Measurements from ENCODE around the gene CAMTA1.

Gene CAMTA1

DNA sequence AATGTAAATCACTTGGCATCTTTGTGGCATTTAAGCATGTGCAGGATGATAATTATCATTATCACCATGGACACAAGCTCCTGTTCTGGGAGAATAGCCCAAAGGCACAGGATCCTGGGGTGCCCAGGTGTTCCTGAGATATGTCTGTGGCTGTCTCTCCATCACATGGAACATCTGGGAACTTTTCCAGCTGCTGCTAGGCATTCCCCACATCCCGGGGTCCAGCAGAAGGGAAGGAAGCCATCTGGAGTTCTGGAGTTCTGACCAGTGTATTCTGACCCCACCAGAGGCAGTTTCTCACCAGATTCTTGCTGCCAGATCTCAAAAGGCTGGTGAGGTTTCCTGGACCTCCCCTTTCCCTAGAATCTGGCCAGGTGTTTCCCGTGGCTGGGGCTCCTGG, 726.1 kb downstream of the CAMTA1 start:
- TF ChIP-seq, protein P1, sequence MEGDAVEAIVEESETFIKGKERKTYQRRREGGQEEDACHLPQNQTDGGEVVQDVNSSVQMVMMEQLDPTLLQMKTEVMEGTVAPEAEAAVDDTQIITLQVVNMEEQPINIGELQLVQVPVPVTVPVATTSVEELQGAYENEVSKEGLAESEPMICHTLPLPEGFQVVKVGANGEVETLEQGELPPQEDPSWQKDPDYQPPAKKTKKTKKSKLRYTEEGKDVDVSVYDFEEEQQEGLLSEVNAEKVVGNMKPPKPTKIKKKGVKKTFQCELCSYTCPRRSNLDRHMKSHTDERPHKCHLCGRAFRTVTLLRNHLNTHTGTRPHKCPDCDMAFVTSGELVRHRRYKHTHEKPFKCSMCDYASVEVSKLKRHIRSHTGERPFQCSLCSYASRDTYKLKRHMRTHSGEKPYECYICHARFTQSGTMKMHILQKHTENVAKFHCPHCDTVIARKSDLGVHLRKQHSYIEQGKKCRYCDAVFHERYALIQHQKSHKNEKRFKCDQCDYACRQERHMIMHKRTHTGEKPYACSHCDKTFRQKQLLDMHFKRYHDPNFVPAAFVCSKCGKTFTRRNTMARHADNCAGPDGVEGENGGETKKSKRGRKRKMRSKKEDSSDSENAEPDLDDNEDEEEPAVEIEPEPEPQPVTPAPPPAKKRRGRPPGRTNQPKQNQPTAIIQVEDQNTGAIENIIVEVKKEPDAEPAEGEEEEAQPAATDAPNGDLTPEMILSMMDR (IDR thresholded peaks at IDR 0.05; ENCODE audit: insufficient read depth, missing control alignments), result no peak
- FAIRE-seq (no peak), DNase-seq (ENCODE audit: insufficient read length, low spot score) (no peak)

DNA sequence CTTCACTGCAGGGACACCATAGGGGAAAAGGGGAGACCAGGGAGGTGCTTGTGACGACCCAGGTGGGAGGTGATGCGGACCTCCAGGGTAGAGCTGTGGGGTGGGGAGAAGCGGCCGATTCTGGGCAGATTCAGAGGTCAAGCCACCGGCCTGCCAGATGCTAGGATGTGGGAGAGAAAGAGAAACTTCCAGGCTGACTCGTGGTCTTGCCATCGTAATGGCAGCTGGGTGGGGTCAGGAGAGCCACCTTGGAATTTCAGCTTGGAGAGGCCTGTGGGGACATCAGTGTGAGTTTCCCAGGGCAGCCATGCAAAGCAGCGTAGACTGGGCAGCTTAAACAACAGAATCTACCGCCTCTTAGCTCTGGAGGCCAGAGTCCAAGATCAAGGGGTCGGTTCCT, 727.8 kb downstream of the CAMTA1 start:
- FAIRE-seq (no peak), DNase-seq (ENCODE audit: insufficient read length, low spot score) (no peak)
- TF ChIP-seq, protein P1 (IDR thresholded peaks at IDR 0.05; ENCODE audit: insufficient read depth, missing control alignments), result no peak

DNA sequence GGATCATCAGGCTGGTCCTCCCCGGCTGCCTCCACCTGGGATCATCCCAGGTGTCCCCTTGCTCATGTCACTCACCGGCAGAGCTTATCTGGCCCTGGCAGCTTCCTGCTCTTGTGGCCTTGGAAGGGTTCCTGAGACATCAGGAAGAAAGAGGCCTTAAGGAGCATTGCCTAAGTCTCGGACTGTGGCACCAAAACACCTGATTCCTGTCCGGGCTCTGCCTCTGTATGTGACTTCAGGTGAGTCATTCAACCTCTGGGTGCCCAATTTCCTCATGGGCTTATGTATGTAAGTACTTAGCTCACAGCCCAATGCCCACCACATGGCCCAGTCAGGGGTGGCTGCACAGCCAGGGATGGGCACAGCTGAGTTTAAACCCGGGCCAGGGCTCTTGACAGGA, 729.9 kb downstream of the CAMTA1 start:
- FAIRE-seq (no peak), DNase-seq (ENCODE audit: insufficient read length, low spot score) (no peak)
- TF ChIP-seq, protein P1 (IDR thresholded peaks at IDR 0.05; ENCODE audit: insufficient read depth, missing control alignments), result no peak

DNA sequence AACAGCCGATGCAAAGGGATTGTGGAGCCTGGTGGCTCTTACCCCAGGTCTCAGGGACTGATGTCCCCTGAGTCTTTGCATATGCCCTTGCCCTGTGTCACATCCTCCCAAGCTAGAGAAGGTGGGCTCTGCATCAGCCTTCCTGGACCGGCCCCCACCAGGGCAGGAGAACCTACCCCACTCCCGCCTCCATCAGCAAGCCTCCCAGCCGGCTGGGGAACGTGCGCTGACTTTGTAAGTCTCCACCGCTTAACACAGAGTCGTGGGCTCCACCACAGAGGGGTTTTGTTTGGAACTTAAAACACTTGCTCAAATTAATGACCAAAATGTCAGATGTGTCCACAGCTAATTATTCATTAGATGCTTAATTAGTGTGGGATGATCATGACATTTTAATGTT, 730.6 kb downstream of the CAMTA1 start:
- DNase-seq (ENCODE audit: insufficient read length, low spot score), result no peak
- FAIRE-seq, result no peak
- TF ChIP-seq, protein P1 (IDR thresholded peaks at IDR 0.05; ENCODE audit: insufficient read depth, missing control alignments), result no peak

DNA sequence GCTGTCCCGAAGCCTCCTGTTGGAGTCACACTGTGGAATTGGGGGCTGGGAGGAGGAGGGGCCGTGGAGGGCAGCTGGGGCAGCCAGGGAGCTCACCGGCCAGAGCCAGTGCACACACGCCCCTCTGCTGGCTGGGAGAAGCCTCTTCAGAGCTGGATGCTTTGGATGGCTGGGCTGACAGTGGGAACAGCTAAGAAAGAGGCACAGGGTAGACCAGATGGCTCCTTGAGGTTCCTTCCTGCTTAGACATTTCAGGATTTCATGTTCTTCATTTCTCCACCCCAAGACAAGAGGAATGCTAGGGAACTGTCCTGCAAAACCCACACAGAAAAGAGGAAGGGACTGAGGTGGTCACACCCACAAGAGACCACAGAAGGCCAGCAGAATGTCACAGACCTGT, 731.1 kb downstream of the CAMTA1 start:
- TF ChIP-seq, protein P1 (IDR thresholded peaks at IDR 0.05; ENCODE audit: insufficient read depth, missing control alignments), result no peak
- FAIRE-seq (no peak), DNase-seq (ENCODE audit: insufficient read length, low spot score) (no peak)

DNA sequence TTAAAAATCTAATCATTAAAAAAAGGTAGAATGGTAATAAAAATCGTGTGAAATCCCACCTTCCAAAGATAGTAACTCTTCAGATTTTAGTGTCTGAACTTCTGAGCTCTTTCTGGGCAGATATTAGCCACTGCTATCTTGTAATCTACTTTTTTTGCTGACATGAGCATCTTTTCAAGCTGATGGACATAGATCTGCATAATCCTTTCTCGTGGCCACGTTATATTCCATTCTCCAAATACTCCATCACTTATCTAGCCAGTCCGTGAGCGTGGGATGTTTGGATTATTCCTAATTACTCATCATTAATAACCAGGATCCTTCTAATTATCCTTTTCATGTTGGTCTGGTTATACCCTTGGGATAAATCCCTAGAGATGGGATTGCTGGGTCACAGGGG, 731.7 kb downstream of the CAMTA1 start:
- FAIRE-seq (no peak), DNase-seq (ENCODE audit: insufficient read length, low spot score) (no peak)
- TF ChIP-seq, protein P1 (IDR thresholded peaks at IDR 0.05; ENCODE audit: insufficient read depth, missing control alignments), result no peak

DNA sequence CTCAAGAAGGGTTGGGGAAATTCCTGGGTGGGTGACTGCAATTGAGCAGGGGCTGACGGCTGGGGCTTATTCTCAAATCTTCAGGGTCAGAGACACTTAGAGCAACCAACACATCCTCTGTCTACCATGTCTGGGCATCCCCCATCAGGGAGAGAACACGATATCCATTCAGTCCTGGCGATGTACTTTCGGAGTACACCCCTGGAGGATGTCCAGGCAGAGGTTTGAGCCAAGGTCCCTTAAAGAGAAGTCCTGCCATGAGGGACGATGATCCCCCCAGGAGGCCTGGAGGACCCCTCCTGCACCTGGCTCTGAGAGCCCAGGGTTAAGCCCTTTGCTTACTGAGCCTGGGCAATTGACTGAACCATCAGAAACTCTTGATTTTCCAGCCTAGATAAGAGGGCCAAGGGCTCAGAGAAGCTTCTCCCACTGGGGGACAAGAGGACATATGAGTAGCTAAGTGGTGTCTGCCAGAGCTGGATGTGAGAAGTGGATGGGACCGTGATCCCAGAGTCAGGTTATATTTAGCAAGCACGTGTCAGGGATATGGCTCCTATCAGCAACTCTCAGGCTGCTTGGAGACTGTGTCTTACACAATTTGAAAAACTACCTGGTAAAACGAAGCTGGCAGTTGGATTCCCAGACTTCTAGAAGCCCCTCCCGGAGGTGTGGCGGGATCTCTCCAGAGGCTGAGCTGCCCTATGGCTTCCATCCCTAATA, 732.5 kb downstream of the CAMTA1 start:
- no peak for FAIRE-seq
- DNase-seq (ENCODE audit: insufficient read length, low spot score), result no peak

More for the DNA sequence above, 732.5 kb downstream of the CAMTA1 start:
- TF ChIP-seq, protein P1 (IDR thresholded peaks at IDR 0.05; ENCODE audit: insufficient read depth, missing control alignments), result no peak
